GM12891 (cell line): ENCODE data around the gene LY9.
"Not testable (repeated sequence)": the region's sequence is repeated elsewhere in the genome, so short reads cannot be mapped to it uniquely, and the experiment has no call there.

Source experiments
- DNase-seq: peaks from one replicate; pipeline ENCODE4 v3.0.0; 2011; ENCODE audit warnings: low spot score; ENCODE audit not compliant: insufficient read length
- FAIRE-seq: peaks from 2 replicates; lab custom pipeline; 2011; peaks lifted over from hg19 to GRCh38; lab: Jason Lieb, UNC
- PAX5 ChIP-seq: IDR thresholded peaks from 2 replicates; pipeline ENCODE4 v1.6.1; 2011; ENCODE audit warnings: low read length, moderate library complexity, mild to moderate bottlenecking; ENCODE audit not compliant: insufficient read depth, severe bottlenecking
- POLR2A ChIP-seq: IDR thresholded peaks from 2 replicates; pipeline ENCODE4 v1.6.1; 2011; ENCODE audit warnings: low read depth, low read length, control low read depth
- POLR2AphosphoS5 ChIP-seq: IDR thresholded peaks from 2 replicates; pipeline ENCODE4 v1.6.1; 2011; ENCODE audit warnings: low read depth, low read length, control low read depth
- POU2F2 ChIP-seq: IDR thresholded peaks from 2 replicates; pipeline ENCODE4 v1.6.1; 2011; ENCODE audit warnings: low read depth, mild to moderate bottlenecking, control low read depth, low read length, moderate library complexity
- SPI1 ChIP-seq: IDR thresholded peaks from 2 replicates; pipeline ENCODE4 v1.6.1; 2011; ENCODE audit warnings: low read depth, low read length, control low read depth
- TAF1 ChIP-seq: IDR thresholded peaks from 2 replicates; pipeline ENCODE4 v1.6.1; 2011; ENCODE audit warnings: low read depth, low read length, control low read depth

Gene LY9

GRCh38 chr1:160781186-160781766, 14.7 kb upstream of the LY9 start:
- FAIRE-seq (peak; percentile 40), DNase-seq (no peak)
- no peak for TF ChIP-seq POLR2A
- no peak for TF ChIP-seq PAX5
- TF ChIP-seq SPI1 = no peak
- TF ChIP-seq POLR2AphosphoS5 = no peak
- no peak for TF ChIP-seq TAF1
- TF ChIP-seq POU2F2 = no peak

GRCh38 chr1:160781914-160782689, 13.9 kb upstream of the LY9 start:
- no peak for DNase-seq
- FAIRE-seq = peak; percentile 90

GRCh38 chr1:160782988-160783765, 12.8 kb upstream of the LY9 start:
- not testable (repeated sequence) for FAIRE-seq, DNase-seq

More at GRCh38 chr1:160781914-160782689, 13.9 kb upstream of the LY9 start:
- TF ChIP-seq PAX5 (no peak), SPI1 (peak; percentile 94), POU2F2 (peak; percentile 92), POLR2A (no peak)

GRCh38 chr1:160789051-160789701, 6.8 kb upstream of the LY9 start:
- DNase-seq = no peak
- TF ChIP-seq POLR2AphosphoS5 = no peak
- no peak for TF ChIP-seq POU2F2
- TF ChIP-seq PAX5 = no peak
- TF ChIP-seq SPI1 = no peak
- no peak for TF ChIP-seq TAF1
- TF ChIP-seq POLR2A = no peak
- no peak for FAIRE-seq

- FAIRE-seq = peak; percentile 98
- DNase-seq = no peak
- TF ChIP-seq PAX5 (no peak), POU2F2 (peak; percentile 93), TAF1 (no peak), POLR2A (0 out of 2 replicates have a peak, but pooled peaks have one; percentile 24), POLR2AphosphoS5 (no peak), SPI1 (peak; percentile 99)
These were observed 6.0 kb upstream of the LY9 start for GRCh38 chr1:160789702-160790611.

- TF ChIP-seq POLR2AphosphoS5 (no peak), SPI1 (no peak)
- no peak for FAIRE-seq
- no peak for DNase-seq
These were observed 1.6 kb upstream of the LY9 start for GRCh38 chr1:160794376-160794775.

- TF ChIP-seq POLR2AphosphoS5 (no peak), SPI1 (no peak), PAX5 (no peak), POU2F2 (no peak), TAF1 (no peak), POLR2A (no peak)
- DNase-seq = no peak
- peak; percentile 85 for FAIRE-seq
These were observed 1.3 kb downstream of the LY9 start for GRCh38 chr1:160797271-160797709.

- DNase-seq (no peak), FAIRE-seq (peak; percentile 71)
- no peak for TF ChIP-seq SPI1
- TF ChIP-seq POLR2AphosphoS5 = no peak
- TF ChIP-seq PAX5 = no peak
- TF ChIP-seq TAF1 = no peak
- no peak for TF ChIP-seq POLR2A
- TF ChIP-seq POU2F2 = no peak
These were observed 1.9 kb downstream of the LY9 start for GRCh38 chr1:160797861-160798273.

GRCh38 chr1:160798439-160798838, 2.5 kb downstream of the LY9 start:
- TF ChIP-seq PAX5 = no peak
- TF ChIP-seq TAF1 = no peak
- no peak for TF ChIP-seq POLR2AphosphoS5
- TF ChIP-seq SPI1 = no peak
- TF ChIP-seq POLR2A = no peak
- TF ChIP-seq POU2F2 = no peak
- no peak for DNase-seq
- no peak for FAIRE-seq
